Stimulated activated CD4-positive, alpha-beta T cell treated with anti-CD3 and anti-CD28 coated beads, Interleukin-2, amount 100 ng/mL, for 4 hours (primary cell): Measurements from ENCODE around the gene HEMK1.

Experiments used
- DNase-seq: peaks from one replicate; pipeline ENCODE4 v3.0.0-alpha.2; 2020; ENCODE audit warnings: low read depth

HEMK1 gene

DNA sequence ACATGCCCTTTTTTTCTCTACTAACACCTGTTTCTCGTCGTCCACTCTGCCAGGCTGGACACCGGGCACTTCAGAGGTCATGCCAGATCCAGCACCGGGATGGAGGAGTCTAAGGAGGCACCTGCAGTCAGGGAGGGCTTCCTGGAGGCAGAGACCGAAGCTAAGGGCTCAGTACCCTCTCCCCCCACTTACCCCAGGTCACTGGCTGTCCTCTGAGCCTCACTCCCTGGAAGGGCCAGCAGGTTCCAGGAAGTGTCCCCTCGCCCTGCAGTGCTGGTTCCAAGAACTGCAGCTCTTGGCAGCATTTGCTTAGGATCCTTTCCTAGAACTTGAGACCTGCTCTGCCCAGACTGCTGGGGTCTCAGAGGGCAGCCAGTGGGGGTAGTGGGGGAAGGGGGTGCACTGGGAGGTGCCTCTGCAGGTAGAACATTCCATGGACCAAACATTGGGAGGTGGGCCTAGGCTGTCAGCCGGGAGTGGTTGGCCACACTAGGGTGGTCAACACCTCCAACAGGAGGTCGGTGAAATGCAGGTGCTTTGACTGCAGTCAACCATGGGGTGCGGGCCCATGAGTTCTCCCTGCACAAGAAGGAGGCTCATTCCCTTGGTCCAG is 30.9 kb downstream of the HEMK1 start:
- no peak for DNase-seq

DNA sequence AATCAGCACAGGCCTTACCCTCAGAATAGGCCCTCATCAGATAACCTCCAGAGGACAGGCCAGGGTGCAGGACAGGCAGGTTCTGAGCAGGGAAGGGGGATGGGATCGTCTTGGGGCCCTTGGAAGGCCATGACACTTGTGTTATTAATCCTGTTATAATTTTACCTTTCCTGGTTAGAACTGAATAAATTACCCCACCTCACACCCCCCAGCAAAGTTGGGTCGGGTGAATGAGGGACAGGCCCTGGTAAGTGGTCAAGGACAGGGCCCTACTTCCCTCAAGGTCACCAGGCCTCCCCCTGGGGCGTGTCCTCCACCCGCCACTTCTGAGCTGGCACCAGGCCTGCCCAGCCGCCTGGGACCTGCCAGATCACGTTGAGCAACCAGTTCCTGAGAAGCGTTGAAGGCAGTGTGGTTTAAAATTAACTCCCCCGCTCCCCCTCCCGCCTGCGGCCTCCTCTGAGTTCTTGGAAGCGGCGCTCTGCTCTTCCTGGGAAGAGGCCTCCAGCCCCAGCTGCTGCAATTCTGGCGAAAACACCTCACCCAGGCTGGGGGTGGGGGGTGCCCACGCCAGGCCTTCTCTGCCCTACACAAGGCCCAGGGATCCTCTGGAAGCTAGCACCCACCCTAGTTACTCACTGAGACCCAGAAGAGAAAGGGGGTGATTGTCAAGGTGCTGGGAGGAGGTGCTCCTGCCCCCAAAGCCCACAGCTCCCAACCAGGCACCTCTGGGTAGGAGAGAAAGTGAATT is 31.7 kb downstream of the HEMK1 start:
- DNase-seq = peak; percentile 95

DNA sequence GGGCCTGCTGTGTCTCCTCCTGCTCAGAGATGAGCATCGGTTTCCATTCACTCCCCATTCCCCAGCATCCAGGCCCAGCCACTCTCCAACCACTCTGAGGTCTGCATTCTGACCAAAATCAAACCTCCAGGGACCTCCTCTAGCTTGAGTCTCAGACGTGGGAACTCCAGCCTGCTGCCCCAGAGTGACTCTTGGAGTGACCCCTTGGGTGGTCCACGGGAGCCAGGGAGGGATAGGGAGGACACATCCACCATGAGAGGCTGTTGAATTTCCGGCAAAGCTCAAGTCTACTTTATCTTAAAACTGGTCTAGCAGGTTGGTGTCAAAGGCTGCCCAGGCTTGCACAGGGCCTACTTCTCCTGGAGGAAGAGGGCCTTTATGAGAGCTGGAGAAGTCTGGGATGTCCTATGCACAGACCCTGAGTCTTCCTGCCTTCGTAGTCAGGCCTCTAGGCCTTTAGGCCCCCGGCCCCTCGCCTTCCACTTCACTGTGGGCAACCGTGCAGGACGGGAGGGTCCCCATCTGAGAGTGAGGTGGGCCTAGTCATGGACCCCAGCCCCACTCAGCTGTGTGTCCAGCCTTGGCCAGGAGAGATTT is 33.4 kb downstream of the HEMK1 start:
- no peak for DNase-seq

DNA sequence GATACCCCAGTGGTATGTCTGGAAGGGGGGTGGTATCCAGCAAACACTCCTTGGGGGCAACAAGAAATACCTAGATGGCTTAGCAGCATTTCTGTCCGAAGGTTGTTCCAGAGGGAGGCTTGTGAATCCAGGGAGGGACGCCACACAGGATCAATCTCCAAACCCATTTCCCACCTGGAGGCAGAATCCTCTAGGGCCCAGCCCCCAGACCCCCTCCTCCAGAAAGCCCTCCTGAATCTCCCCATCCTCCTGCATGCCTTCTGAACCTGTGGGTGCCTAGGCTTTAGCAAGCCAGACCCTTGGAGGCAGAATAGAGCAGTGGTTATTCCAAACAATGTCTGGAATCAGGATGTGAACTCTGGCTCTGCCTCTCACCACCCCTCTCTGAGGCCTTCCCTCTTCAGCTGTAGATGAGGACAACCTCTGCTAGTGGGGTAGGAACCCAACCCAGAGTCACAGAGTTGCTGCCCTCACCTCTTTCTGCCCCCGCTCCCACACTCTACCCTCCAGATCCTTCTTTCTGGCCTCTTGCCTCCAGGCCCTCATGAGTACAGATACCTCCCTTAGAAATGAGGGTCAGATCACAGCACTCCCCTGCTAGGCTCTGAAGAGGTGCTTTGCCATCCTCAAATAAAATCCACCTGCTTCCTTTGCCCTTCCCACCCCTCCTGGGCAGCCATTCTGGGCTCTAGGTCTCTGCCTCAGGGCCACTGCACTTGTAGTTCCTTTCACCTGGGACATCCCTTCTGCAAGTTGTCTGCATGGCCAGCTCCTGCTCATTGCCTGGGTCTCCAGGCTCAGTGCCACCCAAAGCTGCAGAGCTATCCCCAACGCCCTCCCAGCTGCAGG is 34.2 kb downstream of the HEMK1 start:
- DNase-seq = no peak

DNA sequence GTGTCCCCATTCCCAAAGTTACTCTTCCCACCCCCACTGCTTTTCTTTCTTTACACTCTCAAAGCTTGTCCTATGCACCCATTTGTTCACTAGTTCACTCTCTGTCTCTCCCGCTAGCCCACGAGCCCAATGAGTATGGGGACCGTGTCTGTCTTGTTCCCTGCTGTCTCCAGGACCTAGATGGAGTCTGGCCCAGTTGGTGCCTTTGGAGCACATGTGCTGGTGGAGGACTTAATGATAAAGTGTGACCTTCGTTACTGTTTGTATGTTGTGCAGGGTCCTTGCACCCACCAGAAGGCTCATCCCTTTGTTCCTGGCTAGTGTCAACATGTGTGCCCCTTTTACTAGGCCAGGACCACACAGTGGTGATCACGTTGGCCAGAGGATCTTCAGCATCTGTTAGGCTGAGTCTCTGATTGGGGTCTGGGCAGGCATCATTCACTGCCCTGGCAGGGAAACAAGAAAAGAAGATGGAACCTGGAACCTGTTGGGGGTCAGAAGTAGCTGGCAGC is 34.8 kb downstream of the HEMK1 start:
- DNase-seq = no peak

DNA sequence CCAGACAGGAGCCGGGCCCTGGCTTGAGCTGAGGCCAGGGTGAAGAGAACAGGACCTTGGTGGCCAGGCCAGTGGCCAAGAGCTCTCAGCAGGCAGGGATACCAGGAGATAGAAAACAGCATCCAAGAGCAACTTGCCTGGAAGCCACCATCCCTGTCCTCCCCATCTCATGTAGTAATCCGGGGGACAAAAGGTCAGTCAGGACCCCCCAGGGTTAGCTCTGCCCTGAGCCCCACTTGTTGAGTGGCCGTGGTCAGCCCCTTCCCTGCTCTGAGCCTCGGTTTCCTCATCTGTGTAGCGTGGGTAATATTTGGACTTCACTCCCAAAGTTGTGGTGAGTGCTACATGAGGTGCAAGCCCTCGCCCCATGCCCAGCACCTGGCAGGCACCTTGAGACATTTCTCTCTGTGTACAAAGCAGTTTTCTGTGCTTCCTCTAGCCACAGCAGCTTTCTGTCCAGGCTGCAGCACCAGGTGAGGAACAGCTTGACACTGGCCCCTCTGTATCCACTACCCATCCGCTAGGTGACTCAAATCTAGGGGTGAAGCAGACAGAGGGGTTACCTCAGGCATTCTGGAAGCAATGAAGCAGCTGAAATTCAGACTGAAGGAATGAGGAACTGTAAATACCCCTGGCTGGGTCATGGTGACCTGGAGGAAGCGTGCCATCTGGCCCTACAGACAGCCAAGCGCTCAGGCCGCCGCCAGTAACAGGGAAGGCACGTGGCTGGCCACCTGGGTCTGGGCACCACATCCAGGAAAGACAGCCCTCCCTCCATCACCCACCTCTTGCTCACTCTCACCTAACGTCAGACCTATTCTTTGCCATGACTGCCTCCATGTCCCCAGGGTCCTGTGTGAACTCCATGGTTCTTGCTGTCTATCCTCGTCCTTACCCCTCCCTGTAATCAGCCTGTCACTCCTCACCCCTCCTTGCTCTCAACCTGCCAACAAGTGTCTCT is 35.6 kb downstream of the HEMK1 start:
- no peak for DNase-seq

DNA sequence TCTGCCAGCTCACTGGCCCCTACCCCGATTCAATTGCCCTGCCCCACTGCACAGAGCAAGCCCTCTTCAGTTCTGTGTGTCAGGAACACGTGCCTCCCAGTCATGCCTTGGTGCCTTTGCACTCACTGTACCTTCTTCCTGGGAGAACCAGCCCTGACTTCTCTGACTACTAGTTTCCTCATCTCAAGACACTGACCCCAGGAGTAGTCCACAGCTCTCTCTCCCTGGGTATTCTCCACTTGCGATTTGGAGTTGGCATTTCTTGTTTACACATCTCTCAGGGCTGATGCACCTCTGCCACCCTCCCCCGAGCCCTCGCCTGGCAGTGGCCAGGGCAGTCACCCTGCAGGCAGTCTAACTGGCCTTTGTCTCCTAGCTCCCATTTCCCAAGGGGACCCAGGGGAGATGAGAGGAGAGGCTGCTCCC is 36.6 kb downstream of the HEMK1 start:
- DNase-seq = no peak

DNA sequence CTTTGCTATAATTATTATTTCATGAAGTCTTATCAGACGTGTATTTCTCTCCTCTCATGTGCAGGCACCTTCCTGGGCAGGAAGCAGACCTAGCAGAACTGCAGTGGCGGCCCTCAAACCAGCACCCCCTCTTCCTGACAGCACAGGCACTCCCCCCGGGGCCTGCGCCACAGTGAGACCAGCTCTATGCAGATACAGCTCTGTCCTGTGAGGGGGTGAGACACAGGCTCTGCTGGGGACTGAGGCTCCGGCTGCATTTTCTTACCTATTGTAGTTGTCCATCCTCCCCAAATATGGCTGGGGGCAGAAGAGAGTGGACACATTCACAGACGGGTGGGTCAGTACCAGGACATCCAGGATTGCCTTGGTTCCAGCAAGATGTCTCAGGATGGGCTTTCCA is 37.3 kb downstream of the HEMK1 start:
- DNase-seq = no peak

DNA sequence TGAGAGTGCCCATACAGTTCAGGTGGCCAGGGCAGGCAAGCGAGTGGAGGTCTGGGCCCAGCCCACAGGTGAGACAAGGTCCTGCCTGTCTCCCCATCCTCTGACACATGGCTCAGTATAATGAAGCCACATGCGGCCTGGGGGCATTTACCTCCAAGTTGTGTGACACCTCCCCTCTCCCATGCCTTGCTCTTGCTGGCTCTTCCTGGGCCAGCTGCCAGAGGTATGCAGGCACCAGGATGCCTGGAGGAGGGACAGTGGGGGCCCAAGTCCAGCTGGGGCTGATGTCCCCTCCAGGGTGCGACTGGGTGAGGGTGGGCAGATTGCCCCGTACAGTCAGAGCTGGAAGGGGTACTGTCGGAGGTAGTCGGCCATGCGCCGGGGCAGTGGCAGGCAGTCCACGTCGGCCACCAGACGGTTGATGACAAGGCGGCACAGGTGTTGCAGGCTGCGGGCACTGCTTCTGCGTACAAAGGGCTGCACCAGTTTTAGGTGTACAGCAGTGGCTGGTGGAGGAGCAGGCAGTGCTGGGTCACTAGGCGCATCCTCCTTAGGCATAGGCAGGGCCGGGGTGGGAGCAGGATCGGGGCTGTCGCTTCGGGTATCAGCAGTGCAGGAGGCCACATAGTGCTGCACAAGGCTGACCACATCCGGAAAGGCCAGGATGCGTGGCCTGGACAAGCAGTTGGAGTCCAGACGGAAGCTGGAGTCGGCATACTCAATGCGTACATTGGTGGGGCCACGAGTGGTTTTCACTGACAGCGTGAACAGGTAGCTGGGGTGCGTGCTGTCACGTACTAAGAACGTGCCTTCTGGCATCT is 38.2 kb downstream of the HEMK1 start:
- DNase-seq = no peak

DNA sequence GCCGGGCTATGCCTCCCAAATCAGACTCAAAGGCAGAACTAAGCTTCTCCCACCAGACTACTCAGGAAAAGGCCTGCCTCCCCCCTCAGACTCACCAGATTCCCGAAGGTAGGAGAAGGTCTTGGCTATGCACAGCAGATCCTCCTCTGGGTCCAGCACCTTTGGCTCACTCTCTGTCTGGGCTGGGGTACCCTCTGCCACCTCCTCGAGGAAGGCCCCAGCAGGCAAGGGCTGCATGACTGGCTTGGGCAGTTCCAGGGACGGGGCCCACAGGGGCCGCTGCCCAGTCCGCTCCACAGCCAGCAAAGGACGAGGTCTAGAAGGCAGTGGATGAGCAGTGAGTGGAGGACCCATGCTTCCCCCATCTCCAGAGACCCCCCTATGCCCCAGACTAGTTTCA is 39.0 kb downstream of the HEMK1 start:
- no peak for DNase-seq

DNA sequence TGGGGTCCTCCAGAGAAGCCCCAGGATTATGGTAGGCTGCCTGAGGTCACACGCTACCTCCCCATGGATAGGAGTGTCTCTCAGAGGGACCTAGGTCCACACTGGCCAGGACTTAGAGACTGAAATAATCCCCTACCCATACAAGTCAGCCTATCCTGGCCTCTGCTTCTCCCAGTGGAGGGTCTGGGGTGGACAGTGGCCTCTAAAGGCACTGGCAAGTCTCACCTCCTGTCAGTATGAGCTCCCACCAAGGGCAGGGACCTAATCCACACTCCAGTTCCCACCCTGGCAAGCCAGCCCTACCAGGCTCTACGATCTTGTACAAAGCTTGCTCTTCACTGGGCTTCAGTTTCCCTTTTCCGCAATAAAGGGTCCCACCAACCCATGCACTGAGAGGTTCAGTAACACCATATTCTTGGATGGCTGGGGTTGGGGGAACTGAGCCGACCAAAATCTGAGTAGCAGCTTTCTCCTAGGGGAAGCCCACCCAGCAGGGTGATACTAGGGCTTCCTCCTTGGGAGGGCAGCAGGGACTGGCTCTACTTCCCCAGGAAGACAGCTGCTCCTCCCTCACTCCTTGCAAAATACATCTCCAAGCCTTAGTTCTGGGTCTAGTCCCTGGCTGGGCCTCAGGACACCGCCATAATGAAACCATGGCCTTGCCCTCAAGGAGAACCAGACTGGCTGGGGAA is 39.9 kb downstream of the HEMK1 start:
- no peak for DNase-seq

DNA sequence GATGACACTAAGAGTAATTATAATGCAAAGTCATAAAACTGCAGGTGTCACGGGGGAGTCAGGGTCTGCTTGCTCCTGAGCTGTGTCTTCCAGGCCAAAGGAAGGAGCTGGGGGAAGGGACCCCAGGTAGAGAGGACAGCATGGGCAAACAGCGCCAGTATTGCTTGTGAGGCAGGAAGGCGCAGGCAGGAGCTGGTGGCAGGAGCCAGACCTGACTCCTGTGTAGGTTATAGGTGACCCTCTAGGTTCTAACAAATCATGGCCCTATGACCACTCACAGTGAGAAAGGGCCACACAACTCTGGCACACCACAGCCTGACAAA is 40.4 kb downstream of the HEMK1 start:
- DNase-seq = no peak

DNA sequence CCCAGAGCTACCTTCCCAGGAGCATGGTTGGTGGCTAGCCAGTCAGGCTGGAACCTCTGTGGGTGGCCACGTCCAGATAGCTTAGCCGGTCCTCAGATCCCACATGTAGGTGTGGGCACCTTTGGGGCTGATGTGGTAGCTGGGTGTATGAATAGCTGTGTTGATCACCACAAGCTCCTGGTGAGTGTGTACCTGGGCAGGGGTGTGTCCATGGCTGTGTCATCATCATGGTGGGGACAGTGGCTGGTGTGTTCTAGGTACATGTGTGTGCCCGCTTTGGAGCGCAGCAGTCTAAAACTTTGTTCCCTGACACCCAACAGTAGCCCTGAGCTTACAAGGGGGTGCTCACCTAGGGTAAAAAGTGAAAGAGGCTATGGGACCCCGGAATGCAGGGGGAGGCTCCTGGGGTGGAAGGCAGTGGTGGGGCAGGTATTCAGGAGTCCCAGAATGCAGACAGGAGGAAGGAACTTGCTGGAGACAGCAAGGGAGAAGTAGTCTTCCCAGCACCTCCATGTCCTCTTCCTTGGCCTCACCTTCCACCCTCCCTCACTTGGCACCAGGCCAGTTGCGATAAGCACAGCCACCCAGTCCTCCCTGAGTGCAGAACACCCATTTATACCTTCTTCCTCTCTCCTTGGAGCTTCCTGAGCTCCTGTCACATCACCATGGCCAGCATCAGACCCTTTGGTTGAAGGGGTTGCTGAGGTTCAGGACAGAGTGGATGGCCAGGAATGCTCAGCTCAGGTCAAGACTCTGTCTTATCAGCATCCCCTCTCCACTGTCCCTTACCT is 41.1 kb downstream of the HEMK1 start:
- no peak for DNase-seq

DNA sequence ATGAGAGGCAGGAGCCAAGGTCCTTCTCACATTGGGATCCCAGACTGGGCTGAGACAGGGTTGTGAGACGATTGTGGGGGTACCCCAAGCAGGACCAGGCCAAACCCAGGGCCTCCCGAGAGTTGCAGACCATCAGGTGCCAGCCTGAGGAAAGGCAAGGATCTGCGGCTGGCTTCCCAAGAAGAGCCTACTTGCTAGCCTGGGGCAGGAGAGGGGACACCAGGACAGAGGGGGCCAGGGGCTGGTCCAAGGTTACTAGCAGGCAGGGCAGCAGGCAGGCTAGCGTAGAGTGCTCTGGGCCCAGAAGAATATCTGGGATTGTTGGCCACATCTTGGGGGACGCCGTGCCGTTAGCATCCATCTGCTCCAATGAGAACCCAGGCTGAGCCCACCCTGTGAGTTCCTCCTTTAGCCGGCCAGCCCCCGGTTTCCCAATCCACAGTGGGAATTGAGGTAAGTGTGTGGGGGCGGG is 41.7 kb downstream of the HEMK1 start:
- no peak for DNase-seq

DNA sequence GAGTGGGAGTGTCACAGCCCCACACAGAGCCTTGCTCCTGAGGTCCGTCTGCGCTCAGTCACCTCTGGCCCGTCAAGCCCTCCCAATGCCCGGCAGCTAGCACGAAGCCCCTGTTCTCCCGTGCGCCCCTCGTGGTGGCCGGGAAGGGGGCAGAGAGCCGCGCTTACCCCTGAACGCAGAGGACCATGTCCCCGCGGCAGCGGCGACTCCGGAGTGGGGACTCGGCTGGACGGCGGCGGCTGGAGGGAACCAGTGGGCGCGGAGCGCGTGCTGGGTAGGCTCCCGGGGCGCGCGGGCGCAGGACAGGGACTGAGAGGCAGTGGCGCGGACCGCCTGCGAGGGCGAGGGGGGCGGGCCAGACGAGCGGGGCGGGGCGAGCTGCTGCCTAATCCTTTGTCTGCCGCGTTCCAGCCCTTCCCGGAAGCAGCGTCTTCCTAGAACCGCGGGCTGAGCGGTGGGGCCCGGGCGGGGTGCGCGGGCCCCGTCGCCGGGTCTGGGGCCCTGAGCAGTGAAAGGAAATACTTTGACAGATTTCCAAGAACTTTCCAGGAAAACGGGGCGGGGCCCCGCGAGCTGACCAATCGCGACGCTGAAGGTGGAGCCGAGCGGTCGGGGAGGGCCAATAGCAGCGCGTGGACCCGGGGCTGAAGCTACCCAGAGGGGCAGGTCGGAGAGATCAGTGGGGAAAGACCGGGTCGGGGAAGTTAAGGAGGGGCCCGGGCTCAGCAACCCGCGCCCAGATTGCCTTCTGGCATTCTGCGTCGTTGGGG is 42.3 kb downstream of the HEMK1 start, which contains the start of gene CISH:
TSS of gene CISH (minus strand) at position 311 of the 770 bp plus-strand sequence. CDS start at position 187, 124 bp downstream.
- peak; percentile 98 for DNase-seq

DNA sequence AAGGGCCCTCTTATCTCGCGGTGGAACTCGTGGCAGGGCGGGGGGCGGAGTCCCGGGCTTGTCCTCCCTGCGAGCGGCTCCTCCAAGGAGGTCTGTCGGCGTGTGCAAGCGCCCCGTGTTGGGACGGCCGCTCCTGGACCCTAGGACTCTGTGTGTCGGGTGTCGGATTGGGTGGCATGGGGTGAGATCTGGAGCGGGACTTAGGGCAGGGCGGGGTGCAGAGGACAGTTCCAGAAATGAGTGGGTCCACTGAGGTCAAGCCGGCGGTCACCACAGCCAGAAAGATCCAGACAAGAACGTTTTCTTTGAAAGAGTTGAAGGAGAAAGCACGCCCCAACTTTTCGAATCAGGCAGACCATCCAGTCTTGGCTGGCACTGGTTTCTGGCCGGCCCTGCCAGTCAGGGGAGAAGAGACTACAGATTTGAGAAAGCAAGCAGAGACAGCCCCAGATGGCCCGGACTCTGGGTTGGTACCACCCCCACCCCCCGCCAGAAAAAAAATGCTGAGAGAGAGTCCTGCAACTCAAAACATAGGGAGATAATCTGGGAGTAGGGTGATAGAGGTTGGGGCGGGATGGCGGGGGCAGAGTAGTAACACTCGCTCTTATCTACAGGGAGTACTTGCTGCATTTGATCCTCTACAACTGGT is 43.0 kb downstream of the HEMK1 start:
- DNase-seq = no peak
